Fibroblast of skin of back (primary cell): ENCODE measurements around the gene ADAM19.

ENCODE experiments used
- DNase-seq: peaks from one replicate; pipeline ENCODE4 v3.0.0-alpha.2; 2013

The ADAM19 gene

GRCh38 chr5:157541447-157542118, 34.0 kb downstream of the ADAM19 start:
- DNase-seq: no peak

GRCh38 chr5:157540707-157541446, 34.7 kb downstream of the ADAM19 start:
- peak; percentile 65 for DNase-seq

GRCh38 chr5:157540124-157540523, 35.5 kb downstream of the ADAM19 start:
- no peak for DNase-seq

- DNase-seq: no peak
Measured at GRCh38 chr5:157539503-157540022, 36.0 kb downstream of the ADAM19 start.

- no peak for DNase-seq
Measured at GRCh38 chr5:157538311-157538710, 37.3 kb downstream of the ADAM19 start.

- peak; percentile 81 for DNase-seq
Measured at GRCh38 chr5:157535042-157535865, 40.3 kb downstream of the ADAM19 start.

- no peak for DNase-seq
Measured at GRCh38 chr5:157533011-157533481, 42.5 kb downstream of the ADAM19 start.

- DNase-seq: no peak
Measured at GRCh38 chr5:157532022-157532421, 43.6 kb downstream of the ADAM19 start.

GRCh38 chr5:157530226-157530972, 45.2 kb downstream of the ADAM19 start:
- DNase-seq: no peak

GRCh38 chr5:157529002-157529401, 46.6 kb downstream of the ADAM19 start:
- no peak for DNase-seq

GRCh38 chr5:157528036-157528632, 47.4 kb downstream of the ADAM19 start:
- no peak for DNase-seq

GRCh38 chr5:157524887-157525286, 50.7 kb downstream of the ADAM19 start:
- DNase-seq: no peak

GRCh38 chr5:157523976-157524375, 51.6 kb downstream of the ADAM19 start:
- no peak for DNase-seq

GRCh38 chr5:157521704-157522029, 53.9 kb downstream of the ADAM19 start:
- DNase-seq: no peak

- DNase-seq: no peak
Measured at GRCh38 chr5:157520911-157521703, 54.5 kb downstream of the ADAM19 start.

GRCh38 chr5:157519579-157520253, 55.9 kb downstream of the ADAM19 start:
- DNase-seq: no peak

GRCh38 chr5:157518963-157519362, 56.6 kb downstream of the ADAM19 start:
- DNase-seq: no peak

- DNase-seq: peak; percentile 95
Measured at GRCh38 chr5:157516626-157517325, 58.8 kb downstream of the ADAM19 start.

- peak; percentile 93 for DNase-seq
Measured at GRCh38 chr5:157516006-157516405, 59.6 kb downstream of the ADAM19 start.

- no peak for DNase-seq
Measured at GRCh38 chr5:157514974-157515373, 60.6 kb downstream of the ADAM19 start.
